HFF-Myc (cell line): ENCODE data around the gene TWIST1.

Experiments used
- DNase-seq: peaks from one replicate; pipeline ENCODE4 v3.0.0-alpha.2; 2011; ENCODE audit warnings: low read depth; ENCODE audit errors: extremely low read depth
- H3K4me3 ChIP-seq: replicated peaks from 2 replicates; pipeline ENCODE4 v1.5.1; 2011; ENCODE audit warnings: low read depth, mild to moderate bottlenecking, control low read depth, low read length
- TF ChIP-seq, protein P1 (sequence below): IDR thresholded peaks from 2 replicates; pipeline ENCODE4 v1.5.1; 2012; ENCODE audit warnings: mild to moderate bottlenecking, low read depth, low read length, control low read depth; ENCODE audit errors: missing control alignments

TWIST1 gene

GRCh38 chr7:19109000-19109946 is 8.2 kb downstream of the TWIST1 start:
- TF ChIP-seq, protein P1, sequence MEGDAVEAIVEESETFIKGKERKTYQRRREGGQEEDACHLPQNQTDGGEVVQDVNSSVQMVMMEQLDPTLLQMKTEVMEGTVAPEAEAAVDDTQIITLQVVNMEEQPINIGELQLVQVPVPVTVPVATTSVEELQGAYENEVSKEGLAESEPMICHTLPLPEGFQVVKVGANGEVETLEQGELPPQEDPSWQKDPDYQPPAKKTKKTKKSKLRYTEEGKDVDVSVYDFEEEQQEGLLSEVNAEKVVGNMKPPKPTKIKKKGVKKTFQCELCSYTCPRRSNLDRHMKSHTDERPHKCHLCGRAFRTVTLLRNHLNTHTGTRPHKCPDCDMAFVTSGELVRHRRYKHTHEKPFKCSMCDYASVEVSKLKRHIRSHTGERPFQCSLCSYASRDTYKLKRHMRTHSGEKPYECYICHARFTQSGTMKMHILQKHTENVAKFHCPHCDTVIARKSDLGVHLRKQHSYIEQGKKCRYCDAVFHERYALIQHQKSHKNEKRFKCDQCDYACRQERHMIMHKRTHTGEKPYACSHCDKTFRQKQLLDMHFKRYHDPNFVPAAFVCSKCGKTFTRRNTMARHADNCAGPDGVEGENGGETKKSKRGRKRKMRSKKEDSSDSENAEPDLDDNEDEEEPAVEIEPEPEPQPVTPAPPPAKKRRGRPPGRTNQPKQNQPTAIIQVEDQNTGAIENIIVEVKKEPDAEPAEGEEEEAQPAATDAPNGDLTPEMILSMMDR: no peak
- peak overlapping the region; percentile 49 for H3K4me3 ChIP-seq
- DNase-seq: no peak

- TF ChIP-seq, protein P1: no peak
- DNase-seq: no peak
- H3K4me3 ChIP-seq: peak overlapping the region; percentile 49
Observed at GRCh38 chr7:19107356-19108146, 9.9 kb downstream of the TWIST1 start.

GRCh38 chr7:19107081-19107355 is 10.4 kb downstream of the TWIST1 start:
- TF ChIP-seq, protein P1: no peak
- DNase-seq: no peak
- peak overlapping the region; percentile 49 for H3K4me3 ChIP-seq

- TF ChIP-seq, protein P1: no peak
- peak overlapping the region; percentile 49 for H3K4me3 ChIP-seq
- no peak for DNase-seq
Observed at GRCh38 chr7:19106241-19107080, 11.0 kb downstream of the TWIST1 start.

DNA sequence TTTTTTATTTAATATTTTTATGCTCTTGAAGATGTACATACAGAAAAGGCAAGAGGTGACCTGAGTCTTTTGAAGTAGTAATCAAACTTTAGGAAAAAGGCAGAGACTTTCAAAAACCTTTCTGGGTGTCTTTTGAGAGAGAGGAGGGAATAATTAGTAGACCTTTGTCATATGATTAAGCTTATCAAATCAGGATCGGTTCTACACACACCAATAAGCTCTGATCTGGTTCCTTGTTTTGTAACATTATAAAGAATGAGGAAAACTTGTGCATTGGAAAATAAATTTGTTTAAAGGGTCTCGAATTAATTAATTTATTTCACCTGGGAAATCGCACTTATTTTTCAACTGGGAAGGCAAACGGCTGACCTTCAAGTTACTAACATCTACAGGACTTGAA is 11.9 kb downstream of the TWIST1 start:
- TF ChIP-seq, protein P1: no peak
- DNase-seq: no peak
- H3K4me3 ChIP-seq: peak overlapping the region; percentile 49; the same call in 1 of the 2 replicates

- TF ChIP-seq, protein P1: no peak
- no peak overlapping the region for H3K4me3 ChIP-seq
- DNase-seq: no peak
Observed at GRCh38 chr7:19104811-19105210, 12.6 kb downstream of the TWIST1 start.
